Immature natural killer cell (primary cell): ENCODE results near the gene SFN. TPM values are rescaled to one million over a fixed set of nuclear protein-coding genes. Genes with fewer than 3 reads are reported as not detected.

Source experiments
- DNase-seq, 3 donors: peaks; one replicate each; pipeline ENCODE4 v3.0.0; 2022; ENCODE audit warnings: mixed read lengths in 1 of 3
- H3K27ac Mint-ChIP-seq, 6 donors: one replicate each; pipeline ENCODE4 v1.8.0; 2020; ENCODE audit warnings: mixed read lengths in 6 of 6, mild to moderate bottlenecking in 5 of 6, inconsistent platforms in 4 of 6, moderate library complexity in 3 of 6
- H3K27me3 Mint-ChIP-seq, 3 donors: one replicate each; pipeline ENCODE4 v1.8.0; 2020 to 2021; ENCODE audit warnings: low read depth in 3 of 3, mild to moderate bottlenecking in 3 of 3, mixed read lengths in 3 of 3, moderate library complexity in 3 of 3, inconsistent platforms in 1 of 3
- H3K36me3 Mint-ChIP-seq, 3 donors: one replicate each; pipeline ENCODE4 v1.8.0; 2020; ENCODE audit warnings: mixed read lengths in 3 of 3, inconsistent platforms in 2 of 3, mild to moderate bottlenecking in 2 of 3
- H3K4me1 Mint-ChIP-seq, 2 donors: one replicate each; pipeline ENCODE4 v1.8.0; 2020; ENCODE audit warnings: inconsistent platforms in 2 of 2, mild to moderate bottlenecking in 2 of 2, mixed read lengths in 2 of 2, moderate library complexity in 1 of 2
- H3K4me3 Mint-ChIP-seq, 5 donors: one replicate each; pipeline ENCODE4 v1.8.0; 2020; ENCODE audit warnings: mild to moderate bottlenecking in 5 of 5, mixed read lengths in 5 of 5, inconsistent platforms in 3 of 5, moderate library complexity in 3 of 5
- H3K9me3 Mint-ChIP-seq, 6 donors: one replicate each; pipeline ENCODE4 v1.8.0; 2020; ENCODE audit warnings: mild to moderate bottlenecking in 6 of 6, mixed read lengths in 6 of 6, inconsistent platforms in 4 of 6, moderate library complexity in 3 of 6
- polyA plus RNA-seq, 3 donors: library from polyadenylated mRNA; unstranded; fragments of 300-500 nt; fragmentation: Illumina TruSeq; gene quantifications; one replicate each; pipeline ENCODE4 v1.2.3, GENCODE V29; 2021

The SFN gene
- polyA plus RNA-seq, 3 donors from 2014 or later: not detected

DNA sequence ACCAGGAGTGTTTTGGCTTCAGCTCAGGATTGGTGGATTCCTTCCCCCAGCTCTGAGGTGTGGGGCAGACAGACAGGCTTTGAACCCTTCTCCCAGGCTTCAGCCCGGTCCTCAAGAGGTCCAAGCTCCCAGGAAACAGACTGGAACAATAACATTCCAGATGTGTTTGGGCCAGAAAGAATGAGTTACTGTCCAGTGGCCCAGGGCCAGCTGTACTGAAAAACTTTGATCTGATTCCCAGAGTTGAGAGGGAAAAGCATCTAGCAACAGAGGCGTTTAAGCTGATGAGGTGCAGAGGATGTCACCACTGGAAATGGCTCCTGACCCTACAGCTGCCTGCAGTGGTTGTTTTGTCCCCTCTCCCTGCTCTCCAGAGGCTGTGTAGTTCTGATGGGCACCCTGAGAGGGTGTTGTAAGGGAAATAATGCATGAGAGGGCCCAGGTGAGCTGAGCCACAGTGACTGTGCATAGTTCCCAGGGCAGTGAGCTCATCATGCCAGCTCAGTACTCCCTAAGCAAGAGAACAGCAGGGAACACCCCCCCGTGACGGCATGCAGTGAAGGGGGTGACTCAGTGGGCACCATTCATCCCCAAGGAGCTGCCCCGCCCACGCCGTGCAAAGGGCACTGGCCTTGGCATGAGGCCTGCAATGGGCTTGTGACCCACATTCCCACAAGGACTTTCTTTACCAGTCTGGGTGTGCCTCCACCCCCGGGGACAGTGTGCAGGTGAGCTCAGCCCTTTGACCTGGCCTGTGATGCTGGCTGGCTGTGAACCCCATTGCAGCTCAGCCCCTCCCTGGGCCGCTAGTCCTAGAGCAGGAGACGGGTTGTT lies 13.8 kb upstream of the SFN start:
- Mint-ChIP-seq H3K9me3 (no peaks in the 10 kb centered on the region), H3K36me3 (peaks cover 9 to 48% (median 21%) of the 10 kb centered on the region in 3 donors), H3K4me3 (no peak overlapping the region), H3K4me1 (peaks cover 5 to 9% of the 10 kb centered on the region in 2 donors), H3K27me3 (peaks cover 0 to 10% (median 1%) of the 10 kb centered on the region in 3 donors), H3K27ac (peak overlapping the region in 2 of 6 donors; percentile 34 to 59)
- DNase-seq: no peak

GRCh38 chr1:26851106-26851684 lies 11.8 kb upstream of the SFN start:
- peaks cover 9 to 49% (median 18%) of the 10 kb centered on the region in 3 donors for H3K36me3 Mint-ChIP-seq
- no peak overlapping the region for H3K4me3 Mint-ChIP-seq
- H3K27me3 Mint-ChIP-seq: peaks cover 1 to 10% (median 3%) of the 10 kb centered on the region in 3 donors
- no peaks in the 10 kb centered on the region for H3K9me3 Mint-ChIP-seq
- no peak overlapping the region for H3K27ac Mint-ChIP-seq
- peaks cover 5 to 9% of the 10 kb centered on the region in 2 donors for H3K4me1 Mint-ChIP-seq
- no peak for DNase-seq

DNA sequence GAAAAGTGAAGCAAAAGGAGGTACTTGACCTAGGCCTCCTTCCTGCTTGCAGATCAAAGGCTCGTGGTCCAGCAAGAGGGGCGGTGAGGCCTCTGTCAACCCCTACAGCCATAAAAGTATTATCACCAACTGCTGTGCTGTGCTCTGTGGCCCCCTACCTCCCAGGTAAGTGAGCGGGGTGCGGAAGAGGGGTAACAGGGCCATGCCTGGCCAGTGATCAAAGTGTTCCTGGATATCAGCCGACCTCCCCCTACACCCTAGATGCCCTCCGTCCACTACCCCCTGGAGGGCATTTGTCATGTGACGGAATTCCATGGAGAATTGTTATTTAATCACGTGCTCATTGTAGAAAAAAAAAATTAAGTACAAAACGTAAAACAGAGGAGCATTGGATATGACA lies 10.2 kb upstream of the SFN start:
- peaks cover 2 to 44% (median 16%) of the 10 kb centered on the region in 3 donors for H3K36me3 Mint-ChIP-seq
- H3K9me3 Mint-ChIP-seq: no peaks in the 10 kb centered on the region
- H3K4me3 Mint-ChIP-seq: no peak overlapping the region
- DNase-seq: no peak
- H3K27me3 Mint-ChIP-seq: peaks cover 1 to 4% (median 3%) of the 10 kb centered on the region in 3 donors
- no peak overlapping the region for H3K27ac Mint-ChIP-seq
- H3K4me1 Mint-ChIP-seq: peaks cover 5 to 9% of the 10 kb centered on the region in 2 donors

DNA sequence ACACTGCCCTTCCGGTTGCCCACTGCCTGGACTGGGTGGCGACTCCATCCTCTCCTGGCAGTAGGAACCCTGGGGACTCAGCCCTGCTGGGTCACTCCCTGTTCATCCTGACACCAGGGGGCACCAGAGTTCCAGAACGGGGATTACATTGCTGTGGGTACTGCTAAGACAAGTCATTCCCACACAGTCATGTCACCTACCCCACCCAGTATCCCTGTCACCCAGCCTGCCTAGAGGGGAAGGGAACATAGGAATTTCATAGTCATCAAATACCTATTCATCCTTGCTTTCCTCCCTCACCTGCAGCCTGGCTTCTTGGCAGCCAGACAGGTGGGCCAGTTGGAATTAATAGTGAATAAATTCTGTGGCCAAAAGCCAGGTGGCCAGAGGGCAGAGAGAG lies 9.8 kb upstream of the SFN start:
- Mint-ChIP-seq H3K4me1 (peaks cover 5 to 9% of the 10 kb centered on the region in 2 donors), H3K4me3 (no peak overlapping the region)
- DNase-seq: peak; percentile 63 to 70 (median 68)

DNA sequence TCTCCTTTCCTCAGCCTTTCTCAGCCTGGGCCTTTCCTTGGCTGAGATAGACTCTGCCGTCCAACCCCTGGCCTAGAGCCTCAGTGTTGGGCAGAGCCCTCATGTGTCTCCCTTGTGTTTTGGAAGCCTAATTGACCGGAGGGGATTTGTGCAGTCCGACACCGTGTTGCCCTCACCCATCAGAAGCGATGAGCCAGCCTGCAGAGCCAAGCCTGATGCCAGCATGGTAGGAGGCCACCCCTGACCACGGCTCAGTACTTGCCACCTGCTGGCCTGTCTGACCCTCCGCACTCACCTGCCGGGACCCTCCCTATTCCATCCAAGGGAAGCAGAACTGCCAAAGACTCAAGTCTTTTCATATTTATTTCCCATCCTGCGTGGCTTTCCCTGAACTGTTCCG lies 9.3 kb upstream of the SFN start:
- H3K9me3 Mint-ChIP-seq: no peaks in the 10 kb centered on the region
- no peak overlapping the region for H3K27ac Mint-ChIP-seq
- no peak for DNase-seq
- H3K27me3 Mint-ChIP-seq: peaks cover under 1 to 4% (median 3%) of the 10 kb centered on the region in 3 donors
- H3K4me1 Mint-ChIP-seq: peaks cover 5 to 9% of the 10 kb centered on the region in 2 donors
- peaks cover 0 to 48% (median 14%) of the 10 kb centered on the region in 3 donors for H3K36me3 Mint-ChIP-seq
- H3K4me3 Mint-ChIP-seq: no peak overlapping the region

More for the DNA sequence above, 9.8 kb upstream of the SFN start:
- Mint-ChIP-seq H3K27me3 (peaks cover 1 to 4% (median 3%) of the 10 kb centered on the region in 3 donors), H3K36me3 (peaks cover 0 to 46% (median 14%) of the 10 kb centered on the region in 3 donors), H3K27ac (peak overlapping the region in 1 of 6 donors; percentile 46), H3K9me3 (no peaks in the 10 kb centered on the region)

GRCh38 chr1:26854906-26855305 lies 8.0 kb upstream of the SFN start:
- no peak for DNase-seq

GRCh38 chr1:26855636-26856035 lies 7.3 kb upstream of the SFN start:
- peaks cover 5 to 9% of the 10 kb centered on the region in 2 donors for H3K4me1 Mint-ChIP-seq
- H3K27ac Mint-ChIP-seq: no peak overlapping the region
- peaks cover 0 to 4% (median 3%) of the 10 kb centered on the region in 3 donors for H3K27me3 Mint-ChIP-seq
- no peak overlapping the region for H3K4me3 Mint-ChIP-seq
- peaks cover 0 to 39% (median 9%) of the 10 kb centered on the region in 3 donors for H3K36me3 Mint-ChIP-seq
- DNase-seq: no peak
- H3K9me3 Mint-ChIP-seq: no peaks in the 10 kb centered on the region

More at GRCh38 chr1:26854906-26855305, 8.0 kb upstream of the SFN start:
- H3K9me3 Mint-ChIP-seq: no peaks in the 10 kb centered on the region
- no peak overlapping the region for H3K27ac Mint-ChIP-seq
- H3K36me3 Mint-ChIP-seq: peaks cover 0 to 45% (median 11%) of the 10 kb centered on the region in 3 donors
- no peak overlapping the region for H3K4me3 Mint-ChIP-seq
- H3K4me1 Mint-ChIP-seq: peaks cover 5 to 9% of the 10 kb centered on the region in 2 donors
- peaks cover 0 to 4% (median 3%) of the 10 kb centered on the region in 3 donors for H3K27me3 Mint-ChIP-seq

DNA sequence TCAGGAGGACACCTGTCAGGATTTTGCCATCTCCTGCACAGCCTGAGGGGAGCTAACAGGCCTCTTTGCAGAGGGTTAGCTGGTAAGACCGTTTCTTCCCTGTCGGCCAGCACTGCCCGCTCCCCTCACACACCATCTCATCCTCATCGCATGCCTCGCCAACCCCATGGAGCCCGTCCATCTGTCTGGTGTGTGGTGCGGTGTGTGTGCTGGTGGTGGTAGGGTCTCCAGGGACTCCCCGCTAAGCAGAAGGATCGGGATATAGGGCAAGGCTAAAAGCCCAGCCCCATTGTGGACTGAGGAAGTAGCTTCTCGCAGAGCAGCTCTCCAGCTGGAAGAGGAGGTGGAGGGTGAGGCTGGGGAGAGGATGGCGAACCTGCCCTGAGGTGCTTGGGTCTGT lies 6.8 kb upstream of the SFN start:
- Mint-ChIP-seq H3K9me3 (no peaks in the 10 kb centered on the region), H3K4me1 (peaks cover 5 to 9% of the 10 kb centered on the region in 2 donors), H3K4me3 (no peak overlapping the region), H3K36me3 (peaks cover 0 to 36% (median 9%) of the 10 kb centered on the region in 3 donors), H3K27ac (no peak overlapping the region), H3K27me3 (peaks cover 0 to 4% (median 3%) of the 10 kb centered on the region in 3 donors)
- no peak for DNase-seq

- Mint-ChIP-seq H3K9me3 (no peaks in the 10 kb centered on the region), H3K36me3 (peaks cover 0 to 29% (median 6%) of the 10 kb centered on the region in 3 donors), H3K4me3 (no peak overlapping the region), H3K27ac (peak overlapping the region in 2 of 6 donors; percentile 7 to 37), H3K4me1 (peaks cover 5 to 9% of the 10 kb centered on the region in 2 donors), H3K27me3 (peaks cover 0 to 5% (median 4%) of the 10 kb centered on the region in 3 donors)
- no peak for DNase-seq
Observed at GRCh38 chr1:26856604-26857469, 6.1 kb upstream of the SFN start.

DNA sequence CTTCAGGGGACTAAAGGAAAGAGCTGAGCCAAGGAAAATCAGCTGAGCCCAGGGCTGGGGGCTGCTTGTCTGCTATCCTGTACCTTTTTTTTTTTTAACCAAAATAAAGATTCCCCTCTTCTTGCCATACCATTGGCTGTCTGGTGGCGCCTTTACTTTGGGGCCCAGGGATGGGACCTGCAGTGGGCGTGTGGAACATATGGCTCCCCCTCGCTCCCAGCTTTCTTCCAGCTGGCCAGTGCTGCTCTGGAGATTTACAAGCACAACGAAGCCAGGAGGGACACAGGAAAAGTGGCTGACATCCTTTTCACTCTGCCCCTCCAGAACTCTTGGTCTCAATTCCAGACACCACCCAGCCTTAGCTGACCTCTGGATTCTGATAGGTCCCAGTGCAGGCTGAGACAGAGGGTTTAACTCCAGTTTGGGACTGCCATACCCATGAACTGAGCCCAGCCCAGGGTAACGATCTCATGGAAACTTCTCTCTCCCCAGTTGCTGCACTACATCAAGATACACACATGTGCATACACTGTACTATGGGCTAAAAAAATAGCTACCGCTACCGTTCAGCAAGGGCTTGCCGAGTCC lies 5.4 kb upstream of the SFN start:
- Mint-ChIP-seq H3K4me1 (peaks cover 5 to 9% of the 10 kb centered on the region in 2 donors), H3K27me3 (peaks cover 0 to 5% (median 0%) of the 10 kb centered on the region in 3 donors), H3K4me3 (no peak overlapping the region), H3K27ac (no peak overlapping the region), H3K9me3 (no peaks in the 10 kb centered on the region), H3K36me3 (peaks cover 0 to 22% (median 4%) of the 10 kb centered on the region in 3 donors)
- no peak for DNase-seq

DNA sequence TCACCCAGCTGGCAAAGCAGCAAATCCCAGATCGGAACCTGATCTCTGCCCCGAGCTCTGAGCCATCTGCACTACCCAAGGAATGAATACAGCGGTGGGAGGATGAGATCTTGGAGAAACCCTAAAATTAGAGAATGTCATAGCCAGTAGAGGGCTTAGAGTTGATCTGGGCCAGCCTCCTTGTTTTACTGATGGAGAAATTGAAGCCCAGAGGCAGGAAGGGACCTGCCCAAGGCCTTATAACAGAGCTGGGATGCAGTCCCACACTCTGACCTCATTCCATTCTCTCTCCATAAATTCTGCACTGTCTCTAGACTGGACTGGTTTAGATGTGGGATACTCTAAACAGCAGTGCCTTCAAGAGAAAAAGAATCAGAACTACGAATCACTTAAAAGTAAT lies 4.8 kb upstream of the SFN start:
- Mint-ChIP-seq H3K27ac (no peak overlapping the region), H3K27me3 (peaks cover 0 to 5% (median under 1%) of the 10 kb centered on the region in 3 donors), H3K4me1 (peaks cover 4 to 7% of the 10 kb centered on the region in 2 donors), H3K9me3 (no peaks in the 10 kb centered on the region), H3K4me3 (no peak overlapping the region), H3K36me3 (peaks cover 0 to 17% (median under 1%) of the 10 kb centered on the region in 3 donors)
- DNase-seq: no peak

DNA sequence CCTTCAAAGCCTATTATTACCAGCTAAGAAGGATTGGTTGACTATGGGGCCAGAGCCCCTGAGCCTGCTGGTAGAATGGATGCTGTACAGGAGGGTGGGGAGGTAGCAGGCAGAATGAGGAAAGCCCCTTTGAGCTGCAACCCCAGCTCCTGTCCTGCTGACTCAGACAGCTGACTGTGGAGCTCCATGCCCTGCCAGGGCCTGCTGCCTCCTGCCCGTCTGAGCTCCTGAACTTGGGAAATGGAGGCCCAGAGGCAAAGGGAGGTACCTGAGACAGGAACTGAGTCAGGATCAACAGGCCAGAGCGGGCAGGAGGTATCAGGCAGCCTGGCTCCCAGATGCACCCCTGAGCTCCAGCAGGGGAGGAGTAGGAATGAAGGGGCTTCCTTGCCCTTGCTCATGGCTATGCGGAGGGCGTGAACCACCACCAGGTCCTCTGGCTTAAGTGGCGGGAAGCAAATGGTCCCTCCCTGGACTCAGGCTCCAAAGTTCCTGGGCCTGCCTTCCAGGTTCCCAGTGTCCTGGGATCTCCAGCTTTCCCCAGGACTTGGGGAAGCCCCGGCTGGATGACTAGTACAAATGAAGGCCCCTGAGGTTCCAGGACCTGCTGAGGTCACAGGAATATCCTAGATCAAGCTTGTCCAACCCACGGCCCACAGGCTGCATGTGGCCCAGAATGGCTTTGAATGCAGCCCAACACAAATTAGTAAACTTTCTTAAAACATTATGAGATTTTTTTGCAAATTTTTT lies 3.9 kb upstream of the SFN start:
- Mint-ChIP-seq H3K27me3 (peaks cover 0 to 5% (median 2%) of the 10 kb centered on the region in 3 donors), H3K27ac (peak overlapping the region in 1 of 6 donors; percentile 23)

More for the DNA sequence above, 3.9 kb upstream of the SFN start:
- Mint-ChIP-seq H3K9me3 (no peaks in the 10 kb centered on the region), H3K4me3 (no peak overlapping the region), H3K4me1 (peaks cover 8% of the 10 kb centered on the region in 2 donors), H3K36me3 (peaks cover 0 to 13% (median 0%) of the 10 kb centered on the region in 3 donors)
- DNase-seq: no peak
